HCT116 (cell line): Measurements from ENCODE around the gene SLC22A13. TPM values are rescaled to one million over a fixed set of nuclear protein-coding genes. Genes with fewer than 3 reads are reported as not detected.

Source experiments
- ATAC-seq: fragments of 200-7000 bp; cut with Tn5 transposase; 2 replicates; pipeline ENCODE4 v1.9.1; 2020; ENCODE audit warnings: mild to moderate bottlenecking, moderate library complexity
- BruUV-seq: library from RNA; stranded (reverse); fragments of 400-500 nt; replicated peaks from 2 replicates; lab custom pipeline; 2021; lab: Mats Ljungman, UMichigan
- CTCF ChIA-PET: fragments of 300-600 bp; sonication (Branson Sonifier 250); formaldehyde crosslinking; loops from one replicate; lab custom pipeline; 2021; ENCODE audit warnings: antibody characterized with exemption; lab: Charles Lee
- POLR2A ChIA-PET: fragments of 300-600, 350-600 bp; sonication (Branson Sonifier 250); formaldehyde crosslinking; loops from one replicate; lab custom pipeline; 2021; ENCODE audit warnings: antibody characterized with exemption; lab: Charles Lee
- RAD21 ChIA-PET, 2 experiments: fragments of 300-600 bp; sonication (Branson Sonifier 250); formaldehyde crosslinking; loops; one replicate each; lab custom pipeline; 2023; ENCODE audit warnings: low total read pairs in 2 of 2; ENCODE audit not compliant: uncharacterized antibody in 2 of 2, unreplicated experiment in 2 of 2, low non-redundant PET in 1 of 2; lab: Charles Lee
- DNase-seq: peaks from one replicate; pipeline ENCODE4 v3.0.0-alpha.2; 2010; ENCODE audit warnings: low read depth, low spot score
- H2AFZ ChIP-seq: fragments of 200-600 bp; shearing (Covaris generic), sonication (generic); 2 replicates; pipeline ENCODE4 v1.6.1; 2017; ENCODE audit warnings: low read depth, mixed run types, mixed read lengths, antibody characterized with exemption, low read length; ENCODE audit not compliant: poor library complexity, severe bottlenecking
- H3K27ac ChIP-seq: 2 replicates; pipeline ENCODE4 v1.5.1; 2012; ENCODE audit warnings: low read depth, low read length
- H3K27me3 ChIP-seq: fragments of 200-600 bp; sonication (generic); 2 replicates; pipeline ENCODE4 v1.6.1; 2016; ENCODE audit warnings: mixed run types, low read length, mixed read lengths; ENCODE audit not compliant: insufficient read depth
- H3K36me3 ChIP-seq, 2 experiments: fragments of 200-500 bp in 1 of 2; fragments of 200-600 bp in 1 of 2; sonication (Bioruptor generic) in 1 of 2; sonication (generic) in 1 of 2; 2 replicates each; pipeline versions ENCODE4 v1.5.1 to v1.6.1; 2014 to 2016; ENCODE audit warnings: low read length in 2 of 2, inconsistent platforms in 1 of 2, mixed read lengths in 1 of 2, mixed run types in 1 of 2; ENCODE audit not compliant: insufficient read depth in 2 of 2, control insufficient read depth in 1 of 2
- H3K4me1 ChIP-seq, 2 experiments: fragments of 200-600 bp in 1 of 2; sonication (generic) in 1 of 2; 2 replicates each; pipeline versions ENCODE4 v1.5.1 to v1.6.1; 2012 to 2017; ENCODE audit warnings: low read length in 2 of 2, inconsistent platforms in 1 of 2, mild to moderate bottlenecking in 1 of 2, mixed read lengths in 1 of 2, mixed run types in 1 of 2, moderate library complexity in 1 of 2; ENCODE audit not compliant: insufficient read depth in 2 of 2, control insufficient read depth in 1 of 2
- H3K4me2 ChIP-seq: fragments of 200-600 bp; sonication (generic); 2 replicates; pipeline ENCODE4 v1.6.1; 2017; ENCODE audit warnings: mixed run types, low read length, mixed read lengths
- H3K4me3 ChIP-seq, 2 experiments: fragments of 200-600 bp in 1 of 2; sonication (generic) in 1 of 2; replicated peaks in 1 of 2; 2 replicates each; pipeline ENCODE4 v1.5.1; 2011 to 2016; ENCODE audit warnings: low read length in 2 of 2, control low read depth in 1 of 2, low read depth in 1 of 2, mild to moderate bottlenecking in 1 of 2, mixed read lengths in 1 of 2, mixed run types in 1 of 2
- H3K79me2 ChIP-seq: fragments of 200-600 bp; sonication (generic); 2 replicates; pipeline ENCODE4 v1.6.1; 2017; ENCODE audit warnings: mild to moderate bottlenecking, mixed run types, low read length, moderate library complexity, mixed read lengths; ENCODE audit not compliant: insufficient read depth
- H3K9ac ChIP-seq: fragments of 200-600 bp; sonication (generic); 2 replicates; pipeline ENCODE4 v1.6.1; 2016; ENCODE audit warnings: low read length, mixed read lengths
- H3K9me2 ChIP-seq: fragments of 200-600 bp; sonication (generic), shearing (Covaris generic); 2 replicates; pipeline ENCODE4 v1.6.1; 2017; ENCODE audit warnings: mixed run types, mild to moderate bottlenecking, moderate library complexity; ENCODE audit not compliant: insufficient read depth
- H3K9me3 ChIP-seq, 2 experiments: fragments of 200-500 bp in 1 of 2; fragments of 200-600 bp in 1 of 2; sonication (Bioruptor generic) in 1 of 2; sonication (generic) in 1 of 2; 2 replicates each; pipeline ENCODE4 v1.6.1; 2014 to 2017; ENCODE audit warnings: low read length in 2 of 2, mixed read lengths in 2 of 2, inconsistent platforms in 1 of 2, low read depth in 1 of 2, mild to moderate bottlenecking in 1 of 2, mixed run types in 1 of 2, moderate library complexity in 1 of 2; ENCODE audit not compliant: control insufficient read depth in 1 of 2, insufficient read depth in 1 of 2
- H4K20me1 ChIP-seq: fragments of 200-600 bp; sonication (generic), shearing (Covaris generic); 2 replicates; pipeline ENCODE4 v1.6.1; 2017; ENCODE audit warnings: mixed run types, mild to moderate bottlenecking, moderate library complexity; ENCODE audit not compliant: insufficient read depth
- MAX ChIP-seq: IDR thresholded peaks from 2 replicates; pipeline ENCODE4 v1.6.1; 2012
- POLR2A ChIP-seq: IDR thresholded peaks from 2 replicates; pipeline ENCODE4 v1.7.0; 2011; ENCODE audit warnings: borderline replicate concordance; ENCODE audit not compliant: insufficient read depth, insufficient read length; ENCODE audit errors: extremely low read depth
- RAD21 ChIP-seq: IDR thresholded peaks from 2 replicates; pipeline ENCODE4 v1.6.1; 2012; ENCODE audit warnings: low read depth, mild to moderate bottlenecking
- YY1 ChIP-seq: IDR thresholded peaks from 2 replicates; pipeline ENCODE4 v1.6.1; 2011; ENCODE audit warnings: low read length, low read depth, moderate library complexity, mild to moderate bottlenecking; ENCODE audit not compliant: insufficient replicate concordance; ENCODE audit errors: extremely low read depth
- intact Hi-C: fragments of 100-400 bp; cut with micrococcal nuclease; formaldehyde crosslinking; loops from 2 replicates; pipeline ENCODE4 v1.10.0; 2022
- total RNA-seq: library from RNA; stranded (reverse); gene quantifications from one replicate; pipeline ENCODE4 v1.2.1, GENCODE V29; 2021; ENCODE audit not compliant: unreplicated experiment
- TF ChIP-seq, protein P1 (sequence below), 3 experiments: fragments of 200-600 bp in 1 of 3; sonication (generic) in 1 of 3; IDR thresholded peaks in 2 of 3; conservative IDR thresholded peaks in 1 of 3; 2 replicates each; pipeline ENCODE4 v1.5.1; 2012 to 2017; ENCODE audit warnings: low read depth in 2 of 3, low read length in 2 of 3, antibody characterized with exemption in 1 of 3, borderline replicate concordance in 1 of 3, control low read depth in 1 of 3, mild to moderate bottlenecking in 1 of 3, mixed read lengths in 1 of 3, mixed run types in 1 of 3, moderate library complexity in 1 of 3; ENCODE audit not compliant: insufficient read depth in 1 of 3

Gene SLC22A13
- total RNA-seq, 1 experiment from 2014 or later: 0.47 TPM

DNA sequence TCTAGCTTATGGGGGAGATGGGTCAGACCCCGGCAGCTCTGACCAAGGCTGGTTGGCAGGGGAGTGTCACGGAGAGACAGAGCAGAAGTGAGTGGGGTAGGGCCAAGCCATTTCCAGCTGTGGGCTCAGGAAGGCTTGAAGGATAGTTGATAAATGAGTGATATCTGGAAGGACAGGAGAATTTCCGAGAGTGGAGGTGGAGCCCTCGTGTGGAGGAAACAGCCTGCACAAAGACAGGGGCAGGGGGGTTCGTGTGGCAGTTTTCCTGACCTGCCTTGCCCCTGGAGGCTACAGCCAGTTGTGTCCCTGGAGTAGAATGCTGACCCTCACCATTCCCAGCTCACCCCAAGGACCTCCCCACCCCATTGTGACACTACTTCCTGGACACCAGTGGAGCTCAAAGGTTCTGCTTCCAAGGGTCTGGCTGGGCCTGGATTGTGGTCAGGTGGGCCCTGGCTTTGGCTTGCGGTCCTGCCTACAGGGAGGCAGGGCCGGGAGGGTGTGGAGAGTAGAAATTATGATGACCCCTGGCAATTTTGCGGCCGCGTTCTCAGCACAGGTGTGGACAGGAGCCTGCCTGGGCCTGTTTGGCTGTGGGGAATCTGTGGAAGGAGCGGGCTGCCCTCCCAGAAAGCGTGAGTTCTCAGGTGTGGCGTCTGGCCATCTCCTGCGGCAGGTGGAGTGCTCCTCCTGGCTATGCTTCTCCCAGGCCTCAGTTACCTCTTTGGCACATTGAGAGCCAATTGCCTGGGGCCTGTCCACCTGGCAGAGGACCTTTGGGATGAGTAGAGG lies 16.5 kb downstream of the SLC22A13 start, which contains the start of gene SLC22A14:
TSS of gene SLC22A14 (plus strand) at position 400 of the 792 bp plus-strand sequence. CDS start 23,733 bp downstream, outside the sequence.
- no peak for DNase-seq
- Histone ChIP-seq H3K9me2 (no peaks in the 10 kb centered on the region), H3K4me3 (no peak within 1 kb of the TSS), H3K4me1 (no peaks in the 10 kb centered on the region), H3K79me2 (no peaks in the 10 kb centered on the region), H4K20me1 (no peaks in the 10 kb centered on the region), H3K9ac (no peak within 1 kb of the TSS), H3K36me3 (no peaks in the 10 kb centered on the region), H2AFZ (no peak within 1 kb of the TSS), H3K27ac (no peak within 1 kb of the TSS), H3K9me3 (no peaks in the 10 kb centered on the region), H3K27me3 (no peaks in the 10 kb centered on the region), H3K4me2 (no peak within 1 kb of the TSS)
- intact Hi-C loops: no loop called here
- CTCF ChIA-PET: interaction anchor here (0.8 kb wide), 1 partner anchor 164 kb away, joined by 3 read pairs; no protein-coding TSS in a partner anchor
- POLR2A ChIA-PET: no interaction called here
- ATAC-seq: peak; percentile 65
- BruUV-seq: no TSS peak
- RAD21 ChIA-PET: no interaction called here
- TF ChIP-seq, protein P1, sequence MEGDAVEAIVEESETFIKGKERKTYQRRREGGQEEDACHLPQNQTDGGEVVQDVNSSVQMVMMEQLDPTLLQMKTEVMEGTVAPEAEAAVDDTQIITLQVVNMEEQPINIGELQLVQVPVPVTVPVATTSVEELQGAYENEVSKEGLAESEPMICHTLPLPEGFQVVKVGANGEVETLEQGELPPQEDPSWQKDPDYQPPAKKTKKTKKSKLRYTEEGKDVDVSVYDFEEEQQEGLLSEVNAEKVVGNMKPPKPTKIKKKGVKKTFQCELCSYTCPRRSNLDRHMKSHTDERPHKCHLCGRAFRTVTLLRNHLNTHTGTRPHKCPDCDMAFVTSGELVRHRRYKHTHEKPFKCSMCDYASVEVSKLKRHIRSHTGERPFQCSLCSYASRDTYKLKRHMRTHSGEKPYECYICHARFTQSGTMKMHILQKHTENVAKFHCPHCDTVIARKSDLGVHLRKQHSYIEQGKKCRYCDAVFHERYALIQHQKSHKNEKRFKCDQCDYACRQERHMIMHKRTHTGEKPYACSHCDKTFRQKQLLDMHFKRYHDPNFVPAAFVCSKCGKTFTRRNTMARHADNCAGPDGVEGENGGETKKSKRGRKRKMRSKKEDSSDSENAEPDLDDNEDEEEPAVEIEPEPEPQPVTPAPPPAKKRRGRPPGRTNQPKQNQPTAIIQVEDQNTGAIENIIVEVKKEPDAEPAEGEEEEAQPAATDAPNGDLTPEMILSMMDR (IDR thresholded peaks at IDR 0.05 in 2 of 3, conservative IDR thresholded peaks at IDR 0.05 in 1 of 3; ENCODE audit: borderline replicate concordance in 1 of 3, insufficient read depth in 1 of 3, low read depth in 2 of 3, low read length in 2 of 3): peak; percentile 17 to 33 (median 26); a peak in 3 of 6 replicates
- TF ChIP-seq RAD21 (peak; percentile 39), POLR2A (no peak), MAX (no peak), YY1 (no peak)
